Mesendoderm (in vitro differentiated cells): ENCODE measurements around the gene HLCS.
"Not testable (repeated sequence)": the region's sequence is repeated elsewhere in the genome, so short reads cannot be mapped to it uniquely, and the experiment has no call there.

ENCODE experiments used
- DNase-seq: peaks from one replicate; pipeline ENCODE4 v3.0.0; 2013
- H2AK5ac ChIP-seq: 2 replicates; pipeline ENCODE4 v1.6.1; 2013; ENCODE audit warnings: low read length, inconsistent platforms
- H2BK120ac ChIP-seq: 2 replicates; pipeline ENCODE4 v1.6.1; 2013; ENCODE audit warnings: low read depth, mild to moderate bottlenecking, low read length, moderate library complexity, mixed read lengths
- H2BK15ac ChIP-seq: replicated peaks from 2 replicates; pipeline ENCODE4 v1.6.1; 2013; ENCODE audit warnings: low read depth, mild to moderate bottlenecking, moderate library complexity
- H2BK5ac ChIP-seq: 2 replicates; pipeline ENCODE4 v1.6.1; 2013; ENCODE audit warnings: low read length, inconsistent platforms
- H3K18ac ChIP-seq: 2 replicates; pipeline ENCODE4 v1.6.1; 2013; ENCODE audit warnings: mild to moderate bottlenecking, low read length, mixed read lengths
- H3K23ac ChIP-seq: one replicate; pipeline ENCODE4 v1.6.1; 2013; ENCODE audit warnings: low read length
- H3K27ac ChIP-seq: 2 replicates; pipeline ENCODE4 v1.5.1; 2013; ENCODE audit warnings: low read depth, mild to moderate bottlenecking, inconsistent platforms, low read length, moderate library complexity
- H3K27me3 ChIP-seq: 2 replicates; pipeline ENCODE4 v1.6.1; 2013; ENCODE audit warnings: low read length, control low read depth, mild to moderate bottlenecking, inconsistent platforms; ENCODE audit not compliant: insufficient read depth, poor library complexity
- H3K36me3 ChIP-seq: 2 replicates; pipeline ENCODE4 v1.6.1; 2013; ENCODE audit warnings: low read length, inconsistent platforms; ENCODE audit not compliant: control insufficient read depth, insufficient read depth
- H3K4ac ChIP-seq: one replicate; pipeline ENCODE4 v1.6.1; 2013; ENCODE audit warnings: low read depth, mild to moderate bottlenecking, low read length, moderate library complexity
- H3K4me1 ChIP-seq: 2 replicates; pipeline ENCODE4 v1.6.1; 2013; ENCODE audit warnings: low read depth, low read length, inconsistent platforms; ENCODE audit not compliant: control insufficient read depth
- H3K4me2 ChIP-seq: 2 replicates; pipeline ENCODE4 v1.6.1; 2013; ENCODE audit warnings: low read length
- H3K4me3 ChIP-seq: 2 replicates; pipeline ENCODE4 v1.5.1; 2013; ENCODE audit warnings: mild to moderate bottlenecking, low read length
- H3K56ac ChIP-seq: one replicate; pipeline ENCODE4 v1.6.1; 2013; ENCODE audit warnings: low read length
- H3K79me1 ChIP-seq: 2 replicates; pipeline ENCODE4 v1.6.1; 2013; ENCODE audit warnings: low read length, inconsistent platforms
- H3K79me2 ChIP-seq: 2 replicates; pipeline ENCODE4 v1.6.1; 2013; ENCODE audit warnings: mild to moderate bottlenecking, low read length; ENCODE audit not compliant: control insufficient read depth, insufficient read depth
- H3K9ac ChIP-seq: 2 replicates; pipeline ENCODE4 v1.6.1; 2013; ENCODE audit warnings: low read length, inconsistent platforms
- H4K5ac ChIP-seq: one replicate; pipeline ENCODE4 v1.6.1; 2013; ENCODE audit warnings: low read length
- H4K8ac ChIP-seq: one replicate; pipeline ENCODE4 v1.6.1; 2013; ENCODE audit warnings: low read depth, mild to moderate bottlenecking, control low read depth, low read length, moderate library complexity
- WGBS: extraction: QIAGEN DNeasy Blood & Tissue Kit; methylation state at CpG from one replicate; pipeline ENCODE4 v1.1.7; 2013; ENCODE audit warnings: low lambda C conversion rate, missing lambda C conversion rate; ENCODE audit not compliant: insufficient coverage; ENCODE audit errors: extremely low coverage; 5-methylcytosine and 5-hydroxymethylcytosine counted together

The HLCS gene

GRCh38 chr21:37003917-37004316, 37.4 kb upstream of the HLCS start:
- H4K5ac ChIP-seq, H2BK120ac ChIP-seq, H3K4me2 ChIP-seq, DNase-seq, H4K8ac ChIP-seq, H3K4me1 ChIP-seq, H2BK5ac ChIP-seq, H3K27me3 ChIP-seq, H3K4ac ChIP-seq, H3K18ac ChIP-seq, H3K36me3 ChIP-seq, H3K4me3 ChIP-seq, H3K79me2 ChIP-seq, H3K56ac ChIP-seq, H3K27ac ChIP-seq, H3K79me1 ChIP-seq, H3K9ac ChIP-seq, H2AK5ac ChIP-seq, H3K23ac ChIP-seq, H2BK15ac ChIP-seq: not testable (repeated sequence)
- WGBS, result no CpG with 5 or more reads among the region's 3 CpGs

DNA sequence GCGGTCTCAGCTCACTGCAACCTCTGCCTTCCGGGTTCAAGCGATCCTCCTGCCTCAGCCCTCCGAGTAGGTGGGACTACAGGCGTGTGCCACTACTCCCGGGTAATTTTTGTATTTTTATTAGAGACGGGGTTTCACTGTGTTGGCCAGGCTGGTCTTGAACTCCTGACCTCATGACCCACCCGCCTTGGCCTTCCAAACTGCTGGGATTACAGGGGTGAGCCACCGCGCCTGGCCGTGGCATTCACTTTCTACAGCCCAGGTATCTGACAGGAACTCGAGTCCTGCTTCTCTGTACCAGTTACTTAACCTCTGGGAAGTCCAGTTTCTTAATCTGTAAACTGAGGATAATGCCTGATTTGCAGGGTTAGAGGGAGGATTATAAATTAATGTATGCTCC, 36.4 kb upstream of the HLCS start:
- not testable (repeated sequence) for H3K79me2 ChIP-seq, H3K4ac ChIP-seq, H3K4me1 ChIP-seq, H4K8ac ChIP-seq, H3K27me3 ChIP-seq, H2BK120ac ChIP-seq, H3K18ac ChIP-seq, H3K9ac ChIP-seq, H3K4me2 ChIP-seq, DNase-seq, H3K27ac ChIP-seq, H3K23ac ChIP-seq, H2AK5ac ChIP-seq, H3K4me3 ChIP-seq, H4K5ac ChIP-seq, H3K56ac ChIP-seq, H3K36me3 ChIP-seq, H2BK15ac ChIP-seq, H3K79me1 ChIP-seq, H2BK5ac ChIP-seq
- no CpG with 5 or more reads among the region's 12 CpGs for WGBS

DNA sequence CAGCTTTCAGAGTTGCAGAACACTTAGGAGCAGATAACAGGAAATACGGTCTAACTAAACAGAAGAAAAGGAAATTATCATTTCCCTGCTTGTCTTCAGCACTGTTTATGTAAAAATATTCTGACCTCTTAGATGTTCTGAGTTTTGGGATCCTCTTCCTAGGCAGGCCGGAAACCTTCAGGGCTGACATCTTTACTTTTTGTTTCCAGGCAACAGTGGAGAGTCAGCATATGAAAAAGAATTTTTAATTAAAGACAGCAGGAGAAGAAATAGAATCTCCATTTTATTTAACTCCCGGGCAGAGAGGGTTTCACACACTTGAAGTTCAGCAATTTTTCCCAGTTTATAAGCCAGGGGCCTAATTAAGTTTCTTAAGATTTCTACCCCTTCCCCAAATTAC, 35.0 kb upstream of the HLCS start:
- H3K27ac ChIP-seq, result no peak overlapping the region
- no peak overlapping the region for H3K4me2 ChIP-seq
- no peak overlapping the region for H2BK15ac ChIP-seq
- no peak overlapping the region for H3K23ac ChIP-seq
- H4K5ac ChIP-seq, result no peak overlapping the region
- H3K79me2 ChIP-seq, result no peaks in the 10 kb centered on the region
- no peaks in the 10 kb centered on the region for H3K79me1 ChIP-seq
- H3K9ac ChIP-seq, result no peak overlapping the region
- no peak overlapping the region for H3K4me3 ChIP-seq
- no peak overlapping the region for H3K56ac ChIP-seq
- no peak overlapping the region for H3K4ac ChIP-seq
- H3K36me3 ChIP-seq, result no peaks in the 10 kb centered on the region
- no peak overlapping the region for H4K8ac ChIP-seq
- no peak overlapping the region for H2BK5ac ChIP-seq
- no peak overlapping the region for H2BK120ac ChIP-seq
- WGBS, result no CpG with 5 or more reads among the region's 3 CpGs
- no peaks in the 10 kb centered on the region for H3K4me1 ChIP-seq
- H2AK5ac ChIP-seq, result no peak overlapping the region
- no peaks in the 10 kb centered on the region for H3K27me3 ChIP-seq
- H3K18ac ChIP-seq, result no peak overlapping the region
- DNase-seq, result no peak

- H2BK120ac ChIP-seq, result no peak overlapping the region
- no peak for DNase-seq
- no peak overlapping the region for H2BK15ac ChIP-seq
- no CpG with 5 or more reads among the region's 4 CpGs for WGBS
- no peaks in the 10 kb centered on the region for H3K4me1 ChIP-seq
- no peak overlapping the region for H3K4me3 ChIP-seq
- H3K9ac ChIP-seq, result no peak overlapping the region
- H3K79me2 ChIP-seq, result no peaks in the 10 kb centered on the region
- no peaks in the 10 kb centered on the region for H3K36me3 ChIP-seq
- H3K56ac ChIP-seq, result no peak overlapping the region
- no peak overlapping the region for H4K5ac ChIP-seq
- H2AK5ac ChIP-seq, result no peak overlapping the region
- no peaks in the 10 kb centered on the region for H3K79me1 ChIP-seq
- no peak overlapping the region for H2BK5ac ChIP-seq
- no peak overlapping the region for H4K8ac ChIP-seq
- H3K23ac ChIP-seq, result no peak overlapping the region
- H3K27me3 ChIP-seq, result no peaks in the 10 kb centered on the region
- no peak overlapping the region for H3K4me2 ChIP-seq
- no peak overlapping the region for H3K27ac ChIP-seq
- no peak overlapping the region for H3K18ac ChIP-seq
- no peak overlapping the region for H3K4ac ChIP-seq
Observed at GRCh38 chr21:37000381-37000780, 33.9 kb upstream of the HLCS start.

GRCh38 chr21:36999131-36999898, 32.8 kb upstream of the HLCS start:
- Histone ChIP-seq H3K4me1 (no peaks in the 10 kb centered on the region), H3K79me1 (no peaks in the 10 kb centered on the region), H4K5ac (no peak overlapping the region), H3K18ac (no peak overlapping the region), H3K23ac (no peak overlapping the region), H3K4me2 (no peak overlapping the region), H3K79me2 (no peaks in the 10 kb centered on the region), H4K8ac (no peak overlapping the region), H2BK120ac (no peak overlapping the region), H3K56ac (no peak overlapping the region), H3K27ac (no peak overlapping the region), H3K4me3 (no peak overlapping the region), H3K4ac (no peak overlapping the region), H2BK15ac (no peak overlapping the region), H3K36me3 (no peaks in the 10 kb centered on the region), H2BK5ac (no peak overlapping the region), H2AK5ac (no peak overlapping the region), H3K27me3 (no peaks in the 10 kb centered on the region), H3K9ac (no peak overlapping the region)
- no CpG with 5 or more reads among the region's 11 CpGs for WGBS
- DNase-seq, result no peak

GRCh38 chr21:36995285-36995684, 28.8 kb upstream of the HLCS start:
- not testable (repeated sequence) for H3K79me1 ChIP-seq, H3K4me2 ChIP-seq, H2AK5ac ChIP-seq, H4K8ac ChIP-seq, H3K23ac ChIP-seq, H2BK15ac ChIP-seq, H3K18ac ChIP-seq, H3K79me2 ChIP-seq, H3K27ac ChIP-seq, H4K5ac ChIP-seq, H3K4me1 ChIP-seq, H3K9ac ChIP-seq, DNase-seq, H3K36me3 ChIP-seq, H3K4me3 ChIP-seq, H3K27me3 ChIP-seq, H2BK120ac ChIP-seq, H3K56ac ChIP-seq, H2BK5ac ChIP-seq, H3K4ac ChIP-seq
- WGBS, result no CpG with 5 or more reads among the region's 12 CpGs
